Neural crest cell (in vitro differentiated cells): Measurements from ENCODE around the gene CENPX. TPM values are rescaled to one million over a fixed set of nuclear protein-coding genes. Genes with fewer than 3 reads are reported as not detected.
A peak's percentile ranks its signal among the peaks of the same experiment; 100 is the strongest.
"Not testable (repeated sequence)": the region's sequence is repeated elsewhere in the genome, so short reads cannot be mapped to it uniquely, and the experiment has no call there.

ENCODE experiments used
- DNase-seq: peaks from one replicate; pipeline ENCODE4 v3.0.0; 2021; ENCODE audit warnings: low read depth, mixed read lengths, low spot score
- H3K27ac Mint-ChIP-seq: one replicate; pipeline ENCODE4 v1.8.0; 2021; ENCODE audit warnings: mild to moderate bottlenecking, mixed read lengths; ENCODE audit not compliant: unreplicated experiment
- H3K27me3 Mint-ChIP-seq: 2 replicates; pipeline ENCODE4 v1.8.0; 2021; ENCODE audit warnings: low read depth, mild to moderate bottlenecking, mixed read lengths
- H3K36me3 Mint-ChIP-seq: 2 replicates; pipeline ENCODE4 v1.8.0; 2021; ENCODE audit warnings: low read depth, mild to moderate bottlenecking, mixed read lengths
- H3K4me1 Mint-ChIP-seq: 2 replicates; pipeline ENCODE4 v1.8.0; 2021; ENCODE audit warnings: mixed read lengths
- H3K4me3 Mint-ChIP-seq: one replicate; pipeline ENCODE4 v1.8.0; 2021; ENCODE audit warnings: mild to moderate bottlenecking, mixed read lengths
- H3K9me3 Mint-ChIP-seq: 2 replicates; pipeline ENCODE4 v1.8.0; 2021; ENCODE audit warnings: mixed read lengths
- total RNA-seq: library from RNA; stranded (reverse); gene quantifications from 2 replicates; pipeline ENCODE4 v1.2.1, GENCODE V29; 2021
- TF ChIP-seq, protein P1 (sequence below): fragments of 200-600 bp; sonication (generic); conservative IDR thresholded peaks from 2 replicates; pipeline ENCODE4 v1.5.0; 2021; ENCODE audit warnings: antibody characterized with exemption, mild to moderate bottlenecking

Gene CENPX
- total RNA-seq, 1 donor from 2014 or later, result 135 TPM

DNA sequence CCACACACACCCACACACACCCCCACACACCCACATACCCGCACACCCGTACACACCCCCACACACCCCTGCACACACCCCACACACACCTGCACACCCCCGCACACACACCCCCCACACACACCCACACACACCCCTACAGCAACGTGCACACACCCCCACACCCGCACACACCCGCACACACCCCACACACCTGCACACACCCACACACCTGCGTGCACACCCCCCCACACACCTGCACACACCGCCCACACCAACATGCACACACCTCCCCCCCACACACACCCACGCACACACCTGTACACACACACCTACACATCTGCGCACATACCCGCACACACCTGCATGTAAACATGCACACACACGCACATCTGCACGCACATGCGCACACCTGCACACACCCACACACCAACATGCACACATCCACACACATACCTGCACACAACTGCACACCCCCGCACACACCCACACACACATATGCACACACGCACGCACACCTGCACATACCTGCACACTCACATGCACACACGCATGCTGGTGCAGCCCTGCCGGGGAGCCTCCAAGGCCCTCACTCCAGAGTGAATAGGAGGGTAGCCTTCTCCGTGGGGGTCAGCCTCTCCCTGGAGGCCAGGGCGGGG lies 37.8 kb downstream of the CENPX start:
- H3K4me3 Mint-ChIP-seq, result no peak overlapping the region
- no peak overlapping the region for H3K27ac Mint-ChIP-seq
- no peaks in the 10 kb centered on the region for H3K9me3 Mint-ChIP-seq
- no peak for DNase-seq
- no peaks in the 10 kb centered on the region for H3K27me3 Mint-ChIP-seq
- TF ChIP-seq, protein P1, sequence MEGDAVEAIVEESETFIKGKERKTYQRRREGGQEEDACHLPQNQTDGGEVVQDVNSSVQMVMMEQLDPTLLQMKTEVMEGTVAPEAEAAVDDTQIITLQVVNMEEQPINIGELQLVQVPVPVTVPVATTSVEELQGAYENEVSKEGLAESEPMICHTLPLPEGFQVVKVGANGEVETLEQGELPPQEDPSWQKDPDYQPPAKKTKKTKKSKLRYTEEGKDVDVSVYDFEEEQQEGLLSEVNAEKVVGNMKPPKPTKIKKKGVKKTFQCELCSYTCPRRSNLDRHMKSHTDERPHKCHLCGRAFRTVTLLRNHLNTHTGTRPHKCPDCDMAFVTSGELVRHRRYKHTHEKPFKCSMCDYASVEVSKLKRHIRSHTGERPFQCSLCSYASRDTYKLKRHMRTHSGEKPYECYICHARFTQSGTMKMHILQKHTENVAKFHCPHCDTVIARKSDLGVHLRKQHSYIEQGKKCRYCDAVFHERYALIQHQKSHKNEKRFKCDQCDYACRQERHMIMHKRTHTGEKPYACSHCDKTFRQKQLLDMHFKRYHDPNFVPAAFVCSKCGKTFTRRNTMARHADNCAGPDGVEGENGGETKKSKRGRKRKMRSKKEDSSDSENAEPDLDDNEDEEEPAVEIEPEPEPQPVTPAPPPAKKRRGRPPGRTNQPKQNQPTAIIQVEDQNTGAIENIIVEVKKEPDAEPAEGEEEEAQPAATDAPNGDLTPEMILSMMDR, result no peak
- H3K4me1 Mint-ChIP-seq, result no peaks in the 10 kb centered on the region
- H3K36me3 Mint-ChIP-seq, result peaks cover 9% of the 10 kb centered on the region

- TF ChIP-seq, protein P1, result no peak
- Mint-ChIP-seq H3K4me1 (peaks cover 8% of the 10 kb centered on the region), H3K27me3 (no peaks in the 10 kb centered on the region), H3K4me3 (no peak overlapping the region), H3K27ac (peak overlapping the region; percentile 84), H3K9me3 (no peaks in the 10 kb centered on the region), H3K36me3 (peaks cover 9% of the 10 kb centered on the region)
- DNase-seq, result no peak
Observed at GRCh38 chr17:81983639-81984373, 38.9 kb downstream of the CENPX start.

DNA sequence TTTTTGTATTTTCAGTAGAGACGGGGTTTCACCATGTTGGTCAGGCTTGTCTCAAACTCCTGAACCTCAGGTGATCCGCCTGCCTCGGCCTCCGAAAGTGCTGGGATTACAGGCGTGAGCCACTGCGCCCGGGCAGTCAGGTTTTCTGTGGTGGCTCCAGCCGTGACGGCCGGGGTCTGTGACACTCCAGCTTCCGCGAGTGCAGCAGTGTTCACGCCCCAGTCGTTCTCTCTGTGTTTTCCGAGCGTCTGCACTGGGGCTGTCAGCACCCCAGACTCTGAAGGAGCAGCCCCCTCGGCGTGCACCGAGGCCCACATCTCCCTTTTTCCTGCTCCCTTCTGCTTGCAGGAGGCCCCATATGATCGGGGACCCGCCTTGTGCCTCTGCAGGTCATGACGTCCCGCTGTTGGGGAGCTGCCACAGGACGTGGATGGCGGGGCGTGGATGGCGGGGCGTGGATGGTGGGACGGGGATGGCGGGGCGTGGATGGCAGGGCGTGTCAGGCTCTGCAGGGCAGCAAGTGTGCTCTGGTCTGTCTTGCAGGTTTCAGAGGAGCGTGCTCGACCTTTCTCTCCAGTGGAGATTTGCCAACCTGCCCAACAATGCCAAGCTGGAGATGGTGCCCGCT lies 39.6 kb downstream of the CENPX start:
- Mint-ChIP-seq H3K36me3 (peaks cover 9% of the 10 kb centered on the region), H3K4me1 (peaks cover 11% of the 10 kb centered on the region), H3K27ac (no peak overlapping the region), H3K27me3 (no peaks in the 10 kb centered on the region), H3K9me3 (no peaks in the 10 kb centered on the region), H3K4me3 (no peak overlapping the region)
- no peak for DNase-seq
- TF ChIP-seq, protein P1, result no peak

GRCh38 chr17:81981511-81981910 lies 41.2 kb downstream of the CENPX start:
- H3K4me1 Mint-ChIP-seq, result peaks cover 12% of the 10 kb centered on the region
- not testable (repeated sequence) for H3K27ac Mint-ChIP-seq, H3K27me3 Mint-ChIP-seq, H3K4me3 Mint-ChIP-seq, H3K9me3 Mint-ChIP-seq, H3K36me3 Mint-ChIP-seq, DNase-seq

GRCh38 chr17:81980707-81981343 lies 41.9 kb downstream of the CENPX start:
- H3K4me3 Mint-ChIP-seq, result peak overlapping the region; percentile 85
- no peak for DNase-seq

More at GRCh38 chr17:81980707-81981343, 41.9 kb downstream of the CENPX start:
- TF ChIP-seq, protein P1, result no peak
- peaks cover 4% of the 10 kb centered on the region for H3K36me3 Mint-ChIP-seq
- no peak overlapping the region for H3K27ac Mint-ChIP-seq
- H3K4me1 Mint-ChIP-seq, result peaks cover 16% of the 10 kb centered on the region
- peaks cover 4% of the 10 kb centered on the region for H3K27me3 Mint-ChIP-seq
- no peaks in the 10 kb centered on the region for H3K9me3 Mint-ChIP-seq
